Activated T-helper 17 cell treated with anti-CD3 and anti-CD28 coated beads, Interleukin-2, amount 50 U/mL, for 72 hours (primary cell): Measurements from ENCODE around the gene CDC123. TPM values are rescaled to one million over a fixed set of nuclear protein-coding genes. Genes with fewer than 3 reads are reported as not detected.
A peak's percentile ranks its signal among the peaks of the same experiment; 100 is the strongest.
"Not testable (repeated sequence)": the region's sequence is repeated elsewhere in the genome, so short reads cannot be mapped to it uniquely, and the experiment has no call there.

Experiments used
- ATAC-seq: fragments of 150-1000 bp; cut with Tn5 transposase; replicated peaks from 2 replicates; pipeline ENCODE4 v1.10.0; 2021; ENCODE audit warnings: mild to moderate bottlenecking, moderate library complexity
- H3K27ac Mint-ChIP-seq: one replicate; pipeline ENCODE4 v1.8.0; 2022; ENCODE audit warnings: mixed read lengths
- H3K27me3 Mint-ChIP-seq: one replicate; pipeline ENCODE4 v1.8.0; 2022; ENCODE audit warnings: mixed read lengths
- H3K36me3 Mint-ChIP-seq: one replicate; pipeline ENCODE4 v1.8.0; 2022; ENCODE audit warnings: low read depth, mild to moderate bottlenecking, mixed read lengths
- H3K4me1 Mint-ChIP-seq: one replicate; pipeline ENCODE4 v1.8.0; 2022; ENCODE audit warnings: mixed read lengths
- H3K4me3 Mint-ChIP-seq: one replicate; pipeline ENCODE4 v1.8.0; 2022; ENCODE audit warnings: mild to moderate bottlenecking, mixed read lengths
- H3K9me3 Mint-ChIP-seq: one replicate; pipeline ENCODE4 v1.8.0; 2022; ENCODE audit warnings: mixed read lengths
- total RNA-seq, 2 donors: library from RNA; stranded (reverse); gene quantifications; one replicate each; pipeline ENCODE4 v1.2.3, GENCODE V29; 2022

CDC123 gene
- total RNA-seq, 2 donors from 2014 or later, result 93.8 to 202 TPM

- peak overlapping the region; percentile 22 for H3K27ac Mint-ChIP-seq
- H3K27me3 Mint-ChIP-seq, result no peaks in the 10 kb centered on the region
- ATAC-seq, result no peak
- H3K4me3 Mint-ChIP-seq, result no peak overlapping the region
- H3K9me3 Mint-ChIP-seq, result no peaks in the 10 kb centered on the region
- peaks cover 2% of the 10 kb centered on the region for H3K4me1 Mint-ChIP-seq
- peaks cover 90% of the 10 kb centered on the region for H3K36me3 Mint-ChIP-seq
Observed at GRCh38 chr10:12235116-12235694, 39.2 kb downstream of the CDC123 start.

GRCh38 chr10:12235796-12236195, 39.8 kb downstream of the CDC123 start:
- Mint-ChIP-seq H3K9me3 (no peaks in the 10 kb centered on the region), H3K27me3 (no peaks in the 10 kb centered on the region), H3K36me3 (peaks cover 90% of the 10 kb centered on the region), H3K27ac (peak overlapping the region; percentile 22), H3K4me3 (no peak overlapping the region), H3K4me1 (peaks cover 8% of the 10 kb centered on the region)
- ATAC-seq, result no peak

DNA sequence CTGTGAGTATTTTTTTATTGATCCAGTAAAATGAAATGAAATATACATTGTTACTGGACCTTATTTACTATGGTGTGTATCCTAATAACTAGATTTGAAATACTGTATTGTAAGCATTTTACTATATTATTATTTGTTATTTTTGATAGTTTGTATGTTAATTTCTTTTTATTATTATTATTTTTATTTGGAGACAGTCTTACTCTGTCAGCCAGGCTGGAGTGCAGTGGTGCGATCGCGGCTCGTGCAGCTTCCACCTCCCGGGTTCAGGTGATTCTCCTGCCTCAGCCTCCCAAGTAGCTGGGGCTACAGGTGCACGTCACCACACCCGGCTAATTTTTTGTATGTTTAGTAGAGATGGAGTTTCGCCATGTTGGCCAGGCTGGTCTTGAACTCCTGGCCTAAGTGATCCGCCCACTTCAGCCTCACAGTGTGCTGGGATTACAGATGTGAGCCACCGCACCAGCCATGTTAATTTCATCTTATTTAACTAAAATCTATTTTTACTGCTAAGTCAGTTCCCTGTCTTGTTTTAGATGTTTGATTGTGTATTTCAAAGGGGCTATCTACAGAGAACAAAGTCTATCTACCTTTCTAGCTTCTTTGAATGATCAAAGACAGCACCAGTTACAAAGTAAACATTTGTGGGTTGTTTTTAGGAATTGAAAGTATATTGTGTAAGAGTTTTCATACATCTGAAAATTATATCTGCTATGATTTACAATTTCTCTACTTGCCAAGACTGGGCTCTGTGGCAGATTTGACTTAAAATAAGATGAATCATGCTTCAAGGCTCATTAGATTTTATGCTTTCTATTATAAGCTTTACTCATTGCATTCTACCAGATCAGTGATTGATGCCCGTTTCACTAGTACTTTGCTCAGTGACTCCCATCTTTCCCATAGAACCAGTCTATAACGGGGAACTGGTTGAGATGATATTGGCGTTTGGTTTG, 41.6 kb downstream of the CDC123 start:
- Mint-ChIP-seq H3K4me1 (peaks cover 26% of the 10 kb centered on the region), H3K4me3 (no peak overlapping the region), H3K27me3 (no peaks in the 10 kb centered on the region), H3K9me3 (no peaks in the 10 kb centered on the region), H3K36me3 (peaks cover 90% of the 10 kb centered on the region), H3K27ac (peak overlapping the region; percentile 53)
- no peak for ATAC-seq

GRCh38 chr10:12238821-12239220, 42.8 kb downstream of the CDC123 start:
- Mint-ChIP-seq H3K36me3 (peaks cover 94% of the 10 kb centered on the region), H3K27ac (no peak overlapping the region)
- no peak for ATAC-seq

GRCh38 chr10:12241810-12242529, 46.0 kb downstream of the CDC123 start:
- no peaks in the 10 kb centered on the region for H3K27me3 Mint-ChIP-seq
- H3K36me3 Mint-ChIP-seq, result peaks cover 96% of the 10 kb centered on the region
- H3K4me1 Mint-ChIP-seq, result peaks cover 26% of the 10 kb centered on the region
- no peaks in the 10 kb centered on the region for H3K9me3 Mint-ChIP-seq
- peak overlapping the region; percentile 92 for H3K27ac Mint-ChIP-seq
- ATAC-seq, result peak; percentile 99
- H3K4me3 Mint-ChIP-seq, result peak overlapping the region; percentile 69

More at GRCh38 chr10:12238821-12239220, 42.8 kb downstream of the CDC123 start:
- no peak overlapping the region for H3K4me3 Mint-ChIP-seq
- H3K9me3 Mint-ChIP-seq, result no peaks in the 10 kb centered on the region
- H3K4me1 Mint-ChIP-seq, result peaks cover 26% of the 10 kb centered on the region
- H3K27me3 Mint-ChIP-seq, result no peaks in the 10 kb centered on the region

DNA sequence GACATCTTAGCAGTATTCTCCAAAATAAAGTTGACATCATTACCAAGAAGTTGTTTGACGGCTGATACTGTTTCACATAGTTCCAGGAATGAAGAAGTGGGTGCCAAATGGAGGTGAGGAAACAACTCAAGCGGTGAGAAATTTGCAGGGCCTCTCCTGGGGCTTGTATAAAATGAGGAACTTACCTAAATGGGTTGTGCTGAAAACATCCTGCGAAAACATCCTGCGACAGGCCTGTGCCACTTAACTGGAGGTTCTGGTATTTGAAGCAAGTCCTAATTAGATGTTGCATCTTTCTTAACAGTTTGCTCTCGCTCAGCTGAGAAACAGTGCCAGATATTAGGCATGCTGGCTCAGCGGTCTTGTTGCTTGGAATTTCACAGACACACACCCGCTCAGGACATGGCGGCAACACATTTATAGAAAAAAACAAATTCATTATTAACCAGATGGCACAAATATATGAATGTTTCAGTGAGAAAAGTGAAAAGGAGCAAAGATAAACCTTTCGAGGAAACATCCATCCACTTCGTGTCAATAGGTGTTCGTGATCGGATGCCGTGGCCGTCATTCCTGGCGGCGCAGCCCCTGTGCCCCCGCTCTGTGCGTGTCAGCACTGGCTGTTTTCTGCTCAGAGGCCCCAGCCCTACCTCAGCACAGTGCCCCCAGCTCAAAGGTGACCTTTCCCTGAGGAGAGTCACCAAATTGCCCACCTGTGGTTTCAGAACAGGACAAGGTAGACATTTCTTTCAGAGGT, 48.1 kb downstream of the CDC123 start:
- no peak overlapping the region for H3K4me3 Mint-ChIP-seq
- peaks cover 26% of the 10 kb centered on the region for H3K4me1 Mint-ChIP-seq
- peaks cover 97% of the 10 kb centered on the region for H3K36me3 Mint-ChIP-seq
- ATAC-seq, result no peak
- peak overlapping the region; percentile 43 for H3K27ac Mint-ChIP-seq
- no peaks in the 10 kb centered on the region for H3K27me3 Mint-ChIP-seq
- H3K9me3 Mint-ChIP-seq, result no peaks in the 10 kb centered on the region

GRCh38 chr10:12250181-12250580, 54.2 kb downstream of the CDC123 start:
- Mint-ChIP-seq H3K27ac (peak overlapping the region; percentile 21), H3K27me3 (no peaks in the 10 kb centered on the region), H3K36me3 (peaks cover 63% of the 10 kb centered on the region), H3K4me3 (no peak overlapping the region), H3K4me1 (no peaks in the 10 kb centered on the region), H3K9me3 (no peaks in the 10 kb centered on the region)
- ATAC-seq, result no peak

DNA sequence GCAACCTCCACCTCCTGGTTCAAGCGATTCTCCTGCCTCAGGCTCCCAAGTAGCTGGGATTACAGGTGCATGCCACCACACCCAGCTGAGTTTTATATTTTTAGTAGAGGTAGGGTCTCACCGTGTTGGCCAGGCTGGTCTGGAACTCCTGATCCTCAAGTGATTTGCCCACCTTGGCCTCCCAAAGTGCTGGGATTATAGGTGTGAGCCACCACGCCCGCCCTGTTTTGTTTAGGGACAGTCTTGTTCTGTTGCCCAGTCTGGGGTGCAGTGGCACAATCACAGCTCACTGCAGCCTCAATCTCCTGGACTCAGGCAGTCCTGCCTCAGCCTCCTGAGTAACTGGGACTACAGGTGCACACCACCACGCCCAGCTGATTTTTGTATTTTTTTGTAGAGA, 54.7 kb downstream of the CDC123 start:
- not testable (repeated sequence) for H3K4me3 Mint-ChIP-seq, ATAC-seq, H3K4me1 Mint-ChIP-seq, H3K27me3 Mint-ChIP-seq, H3K9me3 Mint-ChIP-seq, H3K27ac Mint-ChIP-seq
- peaks cover 58% of the 10 kb centered on the region for H3K36me3 Mint-ChIP-seq

DNA sequence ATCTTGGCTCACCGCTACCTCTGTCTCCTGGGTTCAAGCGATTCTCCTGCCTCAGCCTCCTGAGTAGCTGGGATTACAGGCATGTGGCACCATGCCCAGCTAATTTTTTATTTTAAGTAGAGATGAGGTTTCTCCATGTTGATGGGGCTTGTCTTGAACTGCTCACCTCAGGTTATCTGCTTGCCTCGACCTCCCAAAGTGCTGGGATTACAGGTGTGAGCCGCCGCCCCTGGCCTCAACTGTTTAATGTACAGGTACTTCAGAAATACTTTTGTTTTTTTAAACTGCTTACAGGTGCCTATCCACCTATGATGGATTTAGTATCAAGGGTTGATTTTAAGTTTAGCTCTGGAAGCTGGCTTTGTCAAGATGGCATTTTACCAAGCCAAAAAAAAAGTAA, 55.6 kb downstream of the CDC123 start:
- Mint-ChIP-seq H3K27ac (no peak overlapping the region), H3K36me3 (peaks cover 49% of the 10 kb centered on the region), H3K9me3 (no peaks in the 10 kb centered on the region), H3K4me3 (no peak overlapping the region), H3K4me1 (no peaks in the 10 kb centered on the region), H3K27me3 (no peaks in the 10 kb centered on the region)
- no peak for ATAC-seq

GRCh38 chr10:12252882-12253546, 57.0 kb downstream of the CDC123 start:
- no peak overlapping the region for H3K4me3 Mint-ChIP-seq
- peaks cover 36% of the 10 kb centered on the region for H3K36me3 Mint-ChIP-seq
- no peaks in the 10 kb centered on the region for H3K27me3 Mint-ChIP-seq
- no peak overlapping the region for H3K27ac Mint-ChIP-seq
- peak; percentile 42 for ATAC-seq
- no peaks in the 10 kb centered on the region for H3K9me3 Mint-ChIP-seq
- H3K4me1 Mint-ChIP-seq, result no peaks in the 10 kb centered on the region

- ATAC-seq, result no peak
- Mint-ChIP-seq H3K27ac (no peak overlapping the region), H3K9me3 (no peaks in the 10 kb centered on the region), H3K36me3 (peaks cover 15% of the 10 kb centered on the region), H3K4me3 (no peak overlapping the region), H3K4me1 (no peaks in the 10 kb centered on the region), H3K27me3 (no peaks in the 10 kb centered on the region)
Observed at GRCh38 chr10:12255048-12255447, 59.1 kb downstream of the CDC123 start.

GRCh38 chr10:12259988-12260387, 64.0 kb downstream of the CDC123 start:
- peak overlapping the region; percentile 15 for H3K27ac Mint-ChIP-seq
- no peaks in the 10 kb centered on the region for H3K27me3 Mint-ChIP-seq
- no peaks in the 10 kb centered on the region for H3K36me3 Mint-ChIP-seq
- H3K4me3 Mint-ChIP-seq, result no peak overlapping the region
- H3K9me3 Mint-ChIP-seq, result no peaks in the 10 kb centered on the region
- no peak for ATAC-seq
- peaks cover 7% of the 10 kb centered on the region for H3K4me1 Mint-ChIP-seq

- H3K4me1 Mint-ChIP-seq, result peaks cover 9% of the 10 kb centered on the region
- no peaks in the 10 kb centered on the region for H3K36me3 Mint-ChIP-seq
- no peaks in the 10 kb centered on the region for H3K27me3 Mint-ChIP-seq
- H3K27ac Mint-ChIP-seq, result no peak overlapping the region
- H3K9me3 Mint-ChIP-seq, result no peaks in the 10 kb centered on the region
- H3K4me3 Mint-ChIP-seq, result no peak overlapping the region
- no peak for ATAC-seq
Observed at GRCh38 chr10:12262278-12262981, 66.4 kb downstream of the CDC123 start.
